Left ventricle myocardium inferior (tissue), 1 donor: ENCODE results near the gene PIAS1. TPM values are rescaled to one million over a fixed set of nuclear protein-coding genes. Genes with fewer than 3 reads are reported as not detected.
A peak's percentile ranks its signal among the peaks of the same experiment; 100 is the strongest.

Experiments
- DNase-seq: peaks from one replicate; pipeline ENCODE4 v3.0.0-alpha.2; 2020
- H3K27ac ChIP-seq: fragments of 200-600 bp; replicated peaks from 2 replicates; pipeline ENCODE4 v1.8.0; 2021
- H3K27me3 ChIP-seq: fragments of 200-600 bp; 2 replicates; pipeline ENCODE4 v1.8.0; 2021; ENCODE audit warnings: low read depth
- H3K36me3 ChIP-seq: fragments of 200-600 bp; 2 replicates; pipeline ENCODE4 v1.8.0; 2021
- H3K4me1 ChIP-seq: fragments of 200-600 bp; 2 replicates; pipeline ENCODE4 v1.8.0; 2021
- H3K4me3 ChIP-seq: fragments of 200-600 bp; 2 replicates; pipeline ENCODE4 v1.8.0; 2021; ENCODE audit warnings: mild to moderate bottlenecking, moderate library complexity
- H3K9me3 ChIP-seq: fragments of 200-600 bp; replicated peaks from 2 replicates; pipeline ENCODE4 v1.8.0; 2021
- CTCF ChIP-seq: fragments of 200-600 bp; IDR thresholded peaks from 2 replicates; pipeline ENCODE4 v1.8.0; 2021; ENCODE audit warnings: antibody characterized with exemption, mild to moderate bottlenecking, borderline replicate concordance
- intact Hi-C: fragments of 100-400 bp; cut with micrococcal nuclease; formaldehyde crosslinking; loops from one replicate; pipeline ENCODE4 v1.11.0; 2022
- total RNA-seq: library from RNA; stranded (reverse); fragmentation: NEBNext Ultra II Directional; extraction: Animal tissue kit (Norgen Biotek cat#: 25700); gene quantifications from one replicate; pipeline ENCODE4 v1.2.1, GENCODE V29; 2021
- donor health status: DM: no; HTN: yes; CAD: no; lungs with severe emphysema.

Gene PIAS1
- total RNA-seq, 1 donor from 2014 or later = 29.9 TPM

- no peaks in the 10 kb centered on the region for H3K36me3 ChIP-seq
- H3K27me3 ChIP-seq = no peaks in the 10 kb centered on the region
- peak overlapping the region; percentile 54 for H3K4me3 ChIP-seq
- no peaks in the 10 kb centered on the region for H3K9me3 ChIP-seq
- DNase-seq = no peak
- intact Hi-C loops = no loop called here
- TF ChIP-seq CTCF = no peak
- H3K27ac ChIP-seq = peak overlapping the region; percentile 58
- H3K4me1 ChIP-seq = peaks cover 48% of the 10 kb centered on the region
Measured at GRCh38 chr15:68114356-68114755, 60.2 kb downstream of the PIAS1 start.

GRCh38 chr15:68114840-68115239 lies 60.7 kb downstream of the PIAS1 start:
- Histone ChIP-seq H3K36me3 (no peaks in the 10 kb centered on the region), H3K27ac (peak overlapping the region; percentile 58), H3K4me3 (peak overlapping the region; percentile 54), H3K27me3 (no peaks in the 10 kb centered on the region), H3K9me3 (no peaks in the 10 kb centered on the region), H3K4me1 (peaks cover 50% of the 10 kb centered on the region)
- intact Hi-C loops = no loop called here
- DNase-seq = no peak
- no peak for TF ChIP-seq CTCF

- no peak overlapping the region for H3K4me3 ChIP-seq
- H3K4me1 ChIP-seq = peaks cover 42% of the 10 kb centered on the region
- intact Hi-C loops = no loop called here
- no peaks in the 10 kb centered on the region for H3K27me3 ChIP-seq
- no peak for DNase-seq
- no peak for TF ChIP-seq CTCF
- no peak overlapping the region for H3K27ac ChIP-seq
- H3K9me3 ChIP-seq = peaks cover 12% of the 10 kb centered on the region
- no peaks in the 10 kb centered on the region for H3K36me3 ChIP-seq
Measured at GRCh38 chr15:68124700-68125099, 70.6 kb downstream of the PIAS1 start.

GRCh38 chr15:68126396-68126795 lies 72.3 kb downstream of the PIAS1 start:
- intact Hi-C loops = no loop called here
- Histone ChIP-seq H3K27ac (peak overlapping the region; percentile 68), H3K4me3 (no peak overlapping the region), H3K4me1 (peaks cover 57% of the 10 kb centered on the region), H3K9me3 (peaks cover 5% of the 10 kb centered on the region), H3K27me3 (no peaks in the 10 kb centered on the region), H3K36me3 (no peaks in the 10 kb centered on the region)
- peak; percentile 35 for DNase-seq
- peak; percentile 17 for TF ChIP-seq CTCF

GRCh38 chr15:68129072-68129471 lies 75.0 kb downstream of the PIAS1 start:
- DNase-seq = no peak
- no peaks in the 10 kb centered on the region for H3K27me3 ChIP-seq
- no peak overlapping the region for H3K4me3 ChIP-seq
- H3K27ac ChIP-seq = peak overlapping the region; percentile 6
- TF ChIP-seq CTCF = no peak
- no peaks in the 10 kb centered on the region for H3K36me3 ChIP-seq
- peaks cover 5% of the 10 kb centered on the region for H3K9me3 ChIP-seq
- intact Hi-C loops = no loop called here
- peaks cover 69% of the 10 kb centered on the region for H3K4me1 ChIP-seq

GRCh38 chr15:68130851-68131250 lies 76.7 kb downstream of the PIAS1 start:
- Histone ChIP-seq H3K4me1 (peaks cover 63% of the 10 kb centered on the region), H3K36me3 (no peaks in the 10 kb centered on the region), H3K4me3 (no peak overlapping the region), H3K9me3 (peaks cover 3% of the 10 kb centered on the region), H3K27ac (peak overlapping the region; percentile 40), H3K27me3 (no peaks in the 10 kb centered on the region)
- no peak for TF ChIP-seq CTCF
- intact Hi-C loops = no loop called here
- no peak for DNase-seq
